Body of pancreas (tissue), 4 donors: ENCODE measurements around the gene GREB1. TPM values are rescaled to one million over a fixed set of nuclear protein-coding genes. Genes with fewer than 3 reads are reported as not detected.

ENCODE experiments used
- ATAC-seq: fragments of 150-250 bp; one replicate; pipeline ENCODE4 v1.9.1; 2016
- DNase-seq, 4 donors: peaks; one replicate each; pipeline ENCODE4 v3.0.0-alpha.2; 2019
- H3K27ac ChIP-seq, 4 donors: fragments of 200-600 bp; sonication (generic); 1 replicate in 3 of 4; 2 replicates in 1 of 4; pipeline versions ENCODE4 v1.5.1 to v1.6.1; 2016 to 2019; ENCODE audit warnings: mild to moderate bottlenecking in 1 of 4, mixed read lengths in 1 of 4, moderate library complexity in 1 of 4
- H3K27me3 ChIP-seq, 2 donors: fragments of 200-600 bp; sonication (generic); one replicate each; pipeline ENCODE4 v1.6.0; 2016; ENCODE audit warnings: mild to moderate bottlenecking in 1 of 2
- H3K36me3 ChIP-seq, 2 donors: fragments of 200-600 bp; sonication (generic); replicated peaks in 1 of 2; 2 replicates each; pipeline ENCODE4 v1.5.1; 2016; ENCODE audit warnings: low read depth in 2 of 2; ENCODE audit not compliant: insufficient read depth in 1 of 2
- H3K4me1 ChIP-seq: fragments of 200-600 bp; sonication (generic); one replicate; pipeline ENCODE4 v1.6.0; 2016
- H3K4me3 ChIP-seq, 2 donors: fragments of 200-600 bp; sonication (generic); 1 replicate in 1 of 2; 2 replicates in 1 of 2; pipeline ENCODE4 v1.5.1; 2016 to 2019
- H3K9me3 ChIP-seq, 3 donors: fragments of 200-600 bp; sonication (generic); 1 replicate in 2 of 3; 2 replicates in 1 of 3; pipeline ENCODE4 v1.5.1; 2016
- CTCF ChIP-seq, 7 experiments: fragments of 450-650 bp in 4 of 7; fragments of 200-600 bp in 3 of 7; sonication (generic) in 3 of 7; IDR thresholded peaks; one replicate each; pipeline ENCODE4 v1.5.1; 2016 to 2019; ENCODE audit warnings: antibody characterized with exemption in 7 of 7
- POLR2A ChIP-seq, 3 donors: fragments of 450-650 bp; IDR thresholded peaks; one replicate each; pipeline ENCODE4 v1.6.1; 2016; ENCODE audit warnings: antibody characterized with exemption in 3 of 3, mild to moderate bottlenecking in 2 of 3
- WGBS, 2 donors: methylation state at CpG; one replicate each; pipeline ENCODE4 v1.1.5; 2017; 5-methylcytosine and 5-hydroxymethylcytosine counted together
- intact Hi-C: fragments of 100-400 bp; cut with DNase I; formaldehyde crosslinking; loops from one replicate; pipeline ENCODE4 v1.15.1; 2023
- total RNA-seq, 2 donors: library from RNA; depleted of rRNA; stranded (reverse); fragments of >200 nt; gene quantifications; one replicate each; pipeline ENCODE4 v1.1.0, GENCODE V29; 2016

GREB1 gene
- total RNA-seq, 2 donors from 2014 or later, result 10.4 to 19.8 TPM

GRCh38 chr2:11495844-11496681 lies 37.8 kb upstream of the GREB1 start:
- Histone ChIP-seq H3K27ac (no peak overlapping the region), H3K4me3 (no peak overlapping the region), H3K36me3 (no peaks in the 10 kb centered on the region), H3K9me3 (no peaks in the 10 kb centered on the region), H3K4me1 (peaks cover 14% of the 10 kb centered on the region), H3K27me3 (no peaks in the 10 kb centered on the region)
- intact Hi-C loops, result loop anchor here (10.0 kb wide), 1 partner anchor 49 kb away; no protein-coding TSS in a partner anchor
- ATAC-seq (no peak), DNase-seq (no peak)
- TF ChIP-seq POLR2A (IDR thresholded peaks at IDR 0.05), result no peak
- no peak for TF ChIP-seq CTCF (IDR thresholded peaks at IDR 0.05)
- 56 to 63% methylated on average over 23 to 30 of the region's 30 CpGs for WGBS, 2 donors

GRCh38 chr2:11498543-11499034 lies 35.3 kb upstream of the GREB1 start:
- H3K27ac ChIP-seq, result peak overlapping the region in 1 of 4 donors; percentile 23
- peak; percentile 57 to 82 (median 72) for DNase-seq
- H3K9me3 ChIP-seq, result no peaks in the 10 kb centered on the region
- intact Hi-C loops, result loop anchor here (10.0 kb wide), 1 partner anchor 46 kb away; no protein-coding TSS in a partner anchor
- 4 to 19% methylated on average over 8 to 9 of the region's 9 CpGs for WGBS, 2 donors
- peak; percentile 88 for ATAC-seq
- H3K36me3 ChIP-seq, result no peaks in the 10 kb centered on the region
- TF ChIP-seq CTCF (IDR thresholded peaks at IDR 0.05) (peak in 3 of 7 experiments; percentile 6 to 12 (median 11)), POLR2A (IDR thresholded peaks at IDR 0.05) (no peak)
- H3K27me3 ChIP-seq, result no peaks in the 10 kb centered on the region
- H3K4me3 ChIP-seq, result no peak overlapping the region
- peaks cover 14% of the 10 kb centered on the region for H3K4me1 ChIP-seq

GRCh38 chr2:11499081-11499743 lies 34.6 kb upstream of the GREB1 start:
- Histone ChIP-seq H3K36me3 (no peaks in the 10 kb centered on the region), H3K4me1 (peaks cover 14% of the 10 kb centered on the region), H3K4me3 (no peak overlapping the region), H3K27ac (peak overlapping the region in 1 of 4 donors; percentile 23), H3K27me3 (no peaks in the 10 kb centered on the region), H3K9me3 (no peaks in the 10 kb centered on the region)
- no peak for TF ChIP-seq CTCF (IDR thresholded peaks at IDR 0.05)
- no peak for TF ChIP-seq POLR2A (IDR thresholded peaks at IDR 0.05)
- no peak for ATAC-seq
- intact Hi-C loops, result loop anchor here (10.0 kb wide), 1 partner anchor 46 kb away; no protein-coding TSS in a partner anchor
- WGBS, 2 donors, result 48 to 64% methylated on average over 4 of the region's 4 CpGs
- DNase-seq, result no peak

- Histone ChIP-seq H3K9me3 (no peaks in the 10 kb centered on the region), H3K4me3 (no peak overlapping the region), H3K4me1 (peaks cover 17% of the 10 kb centered on the region), H3K36me3 (no peaks in the 10 kb centered on the region), H3K27me3 (no peaks in the 10 kb centered on the region), H3K27ac (no peak overlapping the region)
- DNase-seq (no peak), ATAC-seq (no peak)
- WGBS, 2 donors, result 86 to 88% methylated on average over 5 of the region's 5 CpGs
- no peak for TF ChIP-seq POLR2A (IDR thresholded peaks at IDR 0.05)
- TF ChIP-seq CTCF (IDR thresholded peaks at IDR 0.05), result no peak
- intact Hi-C loops, result no loop called here
Measured at GRCh38 chr2:11500702-11501303, 33.0 kb upstream of the GREB1 start.
